ENCODE measurements around the gene CDKL2. TPM values are rescaled to one million over a fixed set of nuclear protein-coding genes. Genes with fewer than 3 reads are reported as not detected.

Gene CDKL2
- polyA plus RNA-seq, 1 donor (not counting 4 experiments of a cell fraction or from before 2014, with no cell fraction given): 0.64 TPM

- Histone ChIP-seq H3K9ac (ENCODE audit: control insufficient read depth, extremely low read depth, insufficient read depth, low read length) (no peak overlapping the region), H2AFZ (ENCODE audit: control insufficient read depth, low read length) (no peak overlapping the region), H3K4me2 (ENCODE audit: control insufficient read depth, extremely low read depth, insufficient read depth, low read depth, low read length) (no peak overlapping the region), H3K4me1 (ENCODE audit: control insufficient read depth, extremely low read depth, insufficient read depth, low read length) (peaks cover 11% of the 10 kb centered on the region), H3K36me3 (ENCODE audit: control insufficient read depth in 2 of 2, extremely low read depth in 1 of 2, insufficient read depth in 2 of 2, low read length in 2 of 2) (no peaks in the 10 kb centered on the region), H3K27me3 (ENCODE audit: control insufficient read depth, extremely low read depth, insufficient read depth, low read length) (no peaks in the 10 kb centered on the region), H3K79me2 (ENCODE audit: control insufficient read depth, insufficient read depth, low read length) (no peaks in the 10 kb centered on the region), H3K4me3 (ENCODE audit: control insufficient read depth in 2 of 3, extremely low read depth in 1 of 3, insufficient read depth in 2 of 3, low read depth in 1 of 3, low read length in 3 of 3) (no peak overlapping the region), H3K9me3 (ENCODE audit: control insufficient read depth, low read depth, low read length) (no peaks in the 10 kb centered on the region), H4K20me1 (ENCODE audit: control insufficient read depth, extremely low read depth, insufficient read depth, low read length) (no peaks in the 10 kb centered on the region), H3K9me1 (ENCODE audit: control insufficient read depth, extremely low read depth, insufficient read depth, low read length) (no peaks in the 10 kb centered on the region), H3K27ac (ENCODE audit: control insufficient read depth, insufficient read depth, low read length) (no peak overlapping the region)
- FAIRE-seq (no peak), DNase-seq (ENCODE audit: low read depth, low spot score) (no peak)
- dilution Hi-C loops (cut with MboI; ENCODE audit: extremely low pct_ligation_motif_present, low sequenced_read_pairs): no loop called here
- TF ChIP-seq CTCF (optimal IDR thresholded peaks at IDR 0.05 in 1 of 3, IDR thresholded peaks at IDR 0.05 in 1 of 3, conservative IDR thresholded peaks at IDR 0.05 in 1 of 3; ENCODE audit: extremely low read depth in 1 of 3, insufficient read depth in 2 of 3, low read length in 3 of 3) (no peak), EZH2 (IDR thresholded peaks at IDR 0.05; ENCODE audit: low read length) (no peak)
Measured at GRCh38 chr4:75634951-75635350, 4.6 kb upstream of the CDKL2 start.

GRCh38 chr4:75634281-75634680 is 4.0 kb upstream of the CDKL2 start:
- Histone ChIP-seq H3K9ac (ENCODE audit: control insufficient read depth, extremely low read depth, insufficient read depth, low read length) (no peak overlapping the region), H3K4me2 (ENCODE audit: control insufficient read depth, extremely low read depth, insufficient read depth, low read depth, low read length) (no peak overlapping the region), H2AFZ (ENCODE audit: control insufficient read depth, low read length) (no peak overlapping the region), H3K9me3 (ENCODE audit: control insufficient read depth, low read depth, low read length) (no peaks in the 10 kb centered on the region), H3K4me3 (ENCODE audit: control insufficient read depth in 2 of 3, extremely low read depth in 1 of 3, insufficient read depth in 2 of 3, low read depth in 1 of 3, low read length in 3 of 3) (no peak overlapping the region), H4K20me1 (ENCODE audit: control insufficient read depth, extremely low read depth, insufficient read depth, low read length) (no peaks in the 10 kb centered on the region), H3K27me3 (ENCODE audit: control insufficient read depth, extremely low read depth, insufficient read depth, low read length) (no peaks in the 10 kb centered on the region), H3K27ac (ENCODE audit: control insufficient read depth, insufficient read depth, low read length) (no peak overlapping the region), H3K36me3 (ENCODE audit: control insufficient read depth in 2 of 2, extremely low read depth in 1 of 2, insufficient read depth in 2 of 2, low read length in 2 of 2) (no peaks in the 10 kb centered on the region), H3K9me1 (ENCODE audit: control insufficient read depth, extremely low read depth, insufficient read depth, low read length) (no peaks in the 10 kb centered on the region), H3K79me2 (ENCODE audit: control insufficient read depth, insufficient read depth, low read length) (no peaks in the 10 kb centered on the region), H3K4me1 (ENCODE audit: control insufficient read depth, extremely low read depth, insufficient read depth, low read length) (peaks cover 11% of the 10 kb centered on the region)
- no peak for TF ChIP-seq EZH2 (IDR thresholded peaks at IDR 0.05; ENCODE audit: low read length)
- TF ChIP-seq CTCF (optimal IDR thresholded peaks at IDR 0.05 in 1 of 3, IDR thresholded peaks at IDR 0.05 in 1 of 3, conservative IDR thresholded peaks at IDR 0.05 in 1 of 3; ENCODE audit: extremely low read depth in 1 of 3, insufficient read depth in 2 of 3, low read length in 3 of 3): no peak
- no peak for FAIRE-seq
- DNase-seq (ENCODE audit: low read depth, low spot score): no peak
- dilution Hi-C loops (cut with MboI; ENCODE audit: extremely low pct_ligation_motif_present, low sequenced_read_pairs): no loop called here
